HepG2 (cell line): ENCODE results near the gene C19orf73. TPM values are rescaled to one million over a fixed set of nuclear protein-coding genes. Genes with fewer than 3 reads are reported as not detected.

Experiments used
- AHR ChIP-seq: IDR thresholded peaks from 2 replicates; pipeline ENCODE4 v1.6.1; 2018; ENCODE audit warnings: missing genetic modification reagents, missing compliant biosample characterization
- BORCS8-MEF2B ChIP-seq: sonication (generic); formaldehyde crosslinking; IDR thresholded peaks from 2 replicates; pipeline ENCODE4 v1.8.0; 2022; ENCODE audit warnings: mild to moderate bottlenecking, missing genetic modification reagents
- DNMT1 ChIP-seq: sonication (generic); formaldehyde crosslinking; IDR thresholded peaks from 2 replicates; pipeline ENCODE4 v1.5.1; 2020; ENCODE audit warnings: mild to moderate bottlenecking, missing genetic modification reagents
- HMG20B ChIP-seq: conservative IDR thresholded peaks from 2 replicates; pipeline ENCODE4 v1.6.1; 2016; ENCODE audit warnings: missing genetic modification reagents, missing compliant biosample characterization
- HOXD1 ChIP-seq: sonication (generic); formaldehyde crosslinking; IDR thresholded peaks from 2 replicates; pipeline ENCODE4 v1.5.0; 2020; ENCODE audit warnings: missing genetic modification reagents
- ISL2 ChIP-seq: sonication (generic); formaldehyde crosslinking; IDR thresholded peaks from 2 replicates; pipeline ENCODE4 v1.5.0; 2020; ENCODE audit warnings: missing genetic modification reagents
- MBNL3 ChIP-seq: fragments of 250-450 bp; sonication (Bioruptor Pico); conservative IDR thresholded peaks from 2 replicates; pipeline ENCODE4 v1.8.0; 2022; ENCODE audit warnings: mild to moderate bottlenecking, inconsistent platforms
- MYC ChIP-seq: sonication (generic); formaldehyde crosslinking; IDR thresholded peaks from 2 replicates; pipeline ENCODE4 v1.9.0; 2021; ENCODE audit warnings: missing genetic modification reagents, borderline replicate concordance
- NFE2 ChIP-seq: sonication (generic); formaldehyde crosslinking; IDR thresholded peaks from 2 replicates; pipeline ENCODE4 v1.4.0; 2020; ENCODE audit warnings: missing genetic modification reagents
- NR1H2 ChIP-seq: sonication (generic); formaldehyde crosslinking; IDR thresholded peaks from 2 replicates; pipeline ENCODE4 v1.8.1; 2022; ENCODE audit warnings: low read depth, missing genetic modification reagents, borderline replicate concordance
- SALL1 ChIP-seq: sonication (generic); formaldehyde crosslinking; IDR thresholded peaks from 2 replicates; pipeline ENCODE4 v1.8.0; 2022; ENCODE audit warnings: mild to moderate bottlenecking, missing genetic modification reagents
- SRF ChIP-seq: IDR thresholded peaks from 2 replicates; pipeline ENCODE4 v1.6.1; 2011; ENCODE audit warnings: mild to moderate bottlenecking, low read depth, low read length, moderate library complexity
- ZBTB8A ChIP-seq: sonication (generic); formaldehyde crosslinking; IDR thresholded peaks from 2 replicates; pipeline ENCODE4 v1.4.0; 2020; ENCODE audit warnings: mild to moderate bottlenecking, low read depth, missing genetic modification reagents, borderline replicate concordance
- ZFP62 ChIP-seq: sonication (generic); formaldehyde crosslinking; IDR thresholded peaks from 2 replicates; pipeline ENCODE4 v1.4.0; 2020; ENCODE audit warnings: missing genetic modification reagents
- ZFYVE20 ChIP-seq: sonication (generic); formaldehyde crosslinking; IDR thresholded peaks from 2 replicates; pipeline ENCODE4 v1.8.0; 2023; ENCODE audit warnings: low read depth, mild to moderate bottlenecking, moderate library complexity, missing genetic modification reagents, borderline replicate concordance
- ZNF280D ChIP-seq: sonication (generic); formaldehyde crosslinking; IDR thresholded peaks from 2 replicates; pipeline ENCODE4 v1.5.1; 2020; ENCODE audit warnings: mild to moderate bottlenecking, missing genetic modification reagents
- ZNF556 ChIP-seq: sonication (generic); formaldehyde crosslinking; IDR thresholded peaks from 2 replicates; pipeline ENCODE4 v1.4.0; 2020; ENCODE audit warnings: mild to moderate bottlenecking, missing genetic modification reagents, borderline replicate concordance
- ZNF670 ChIP-seq: sonication (generic); formaldehyde crosslinking; IDR thresholded peaks from 2 replicates; pipeline ENCODE4 v1.8.0; 2022; ENCODE audit warnings: mild to moderate bottlenecking, missing genetic modification reagents, borderline replicate concordance
- ZNF782 ChIP-seq: sonication (generic); formaldehyde crosslinking; IDR thresholded peaks from 2 replicates; pipeline ENCODE4 v1.4.0; 2020; ENCODE audit warnings: missing genetic modification reagents, mild to moderate bottlenecking, borderline replicate concordance
- ZNF788 ChIP-seq: sonication (generic); formaldehyde crosslinking; IDR thresholded peaks from 2 replicates; pipeline ENCODE4 v1.5.0; 2020; ENCODE audit warnings: mild to moderate bottlenecking, missing genetic modification reagents, borderline replicate concordance
- polyA plus RNA-seq, 8 experiments: library from polyadenylated mRNA; depleted of rRNA in 3 of 8; stranded (reverse) in 7 of 8; unstranded in 1 of 8; fragments of >200 nt; fragmentation: Illumina TruSeq in 4 of 8; extraction: Trizol in 4 of 8; gene quantifications; 2 replicates each; pipeline versions ENCODE4 v1.2.1 to v1.2.3, GENCODE V29; 2011 to 2016; ENCODE audit warnings: low read depth in 4 of 8, missing spikeins in 1 of 8, mixed read lengths in 1 of 8; ENCODE audit not compliant: insufficient read depth in 1 of 8
- total RNA-seq, 5 experiments: library from RNA; depleted of rRNA; stranded (reverse); fragments of >200 nt; fragmentation: Illumina TruSeq; extraction: Trizol; gene quantifications; 2 replicates each; pipeline ENCODE4 v1.2.3, GENCODE V29; 2016; ENCODE audit warnings: low read depth in 1 of 5
- TF ChIP-seq, protein P1 (sequence below): IDR thresholded peaks from 2 replicates; pipeline ENCODE4 v1.6.1; 2016; ENCODE audit warnings: missing genetic modification reagents, missing compliant biosample characterization
- TF ChIP-seq, protein P2 (sequence below): sonication (generic); formaldehyde crosslinking; IDR thresholded peaks from 2 replicates; pipeline ENCODE4 v1.4.0; 2020; ENCODE audit warnings: mild to moderate bottlenecking, missing genetic modification reagents
- TF ChIP-seq, protein P3 (sequence below): sonication (generic); formaldehyde crosslinking; IDR thresholded peaks from 2 replicates; pipeline ENCODE4 v1.4.0; 2020; ENCODE audit warnings: missing genetic modification reagents

Gene C19orf73
- total and polyA plus RNA-seq, 2 of the 13 experiments (the other 11 are each of a cell fraction or from before 2014, with no cell fraction given), result 1.4 to 1.5 TPM

GRCh38 chr19:49119411-49120324 is 725 bp upstream of the C19orf73 start, which contains the start of gene PPFIA3 (continued):
- TF ChIP-seq ISL2 (CRISPR knock-in tag), result peak; percentile 44
- TF ChIP-seq BORCS8-MEF2B (CRISPR knock-in tag), result 0 out of 2 replicates have a peak, but pooled peaks have one; percentile 67
- TF ChIP-seq, protein P1, sequence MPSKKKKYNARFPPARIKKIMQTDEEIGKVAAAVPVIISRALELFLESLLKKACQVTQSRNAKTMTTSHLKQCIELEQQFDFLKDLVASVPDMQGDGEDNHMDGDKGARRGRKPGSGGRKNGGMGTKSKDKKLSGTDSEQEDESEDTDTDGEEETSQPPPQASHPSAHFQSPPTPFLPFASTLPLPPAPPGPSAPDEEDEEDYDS, result no peak
- no peak for TF ChIP-seq MBNL3 (CRISPR knock-in tag)
- TF ChIP-seq AHR (CRISPR knock-in tag), result 0 out of 2 replicates have a peak, but pooled peaks have one; percentile 42
- no peak for TF ChIP-seq NFE2 (CRISPR knock-in tag)
- 0 out of 2 replicates have a peak, but pooled peaks have one; percentile 39 for TF ChIP-seq HMG20B (CRISPR knock-in tag)
- no peak for TF ChIP-seq ZFP62 (CRISPR knock-in tag)
- TF ChIP-seq ZFYVE20 (CRISPR knock-in tag), result 0 out of 2 replicates have a peak, but pooled peaks have one; percentile 81
- no peak for TF ChIP-seq ZNF670 (CRISPR knock-in tag)
- no peak for TF ChIP-seq SRF
- TF ChIP-seq ZNF280D (CRISPR knock-in tag), result no peak; the same call in 1 of the 2 replicates
- no peak for TF ChIP-seq NR1H2 (CRISPR knock-in tag)
- TF ChIP-seq, protein P2, sequence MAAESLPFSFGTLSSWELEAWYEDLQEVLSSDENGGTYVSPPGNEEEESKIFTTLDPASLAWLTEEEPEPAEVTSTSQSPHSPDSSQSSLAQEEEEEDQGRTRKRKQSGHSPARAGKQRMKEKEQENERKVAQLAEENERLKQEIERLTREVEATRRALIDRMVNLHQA, result no peak
- no peak for TF ChIP-seq DNMT1 (CRISPR knock-in tag)
- peak; percentile 83 for TF ChIP-seq ZNF788
- TF ChIP-seq SALL1, result peak; percentile 83
- no peak for TF ChIP-seq ZNF782 (CRISPR knock-in tag)
- no peak for TF ChIP-seq ZNF556 (CRISPR knock-in tag)
- peak; percentile 80; the same call in 1 of the 2 replicates for TF ChIP-seq HOXD1
- TF ChIP-seq MYC (CRISPR knock-in tag), result 0 out of 2 replicates have a peak, but pooled peaks have one; percentile 62
- TF ChIP-seq, protein P3, sequence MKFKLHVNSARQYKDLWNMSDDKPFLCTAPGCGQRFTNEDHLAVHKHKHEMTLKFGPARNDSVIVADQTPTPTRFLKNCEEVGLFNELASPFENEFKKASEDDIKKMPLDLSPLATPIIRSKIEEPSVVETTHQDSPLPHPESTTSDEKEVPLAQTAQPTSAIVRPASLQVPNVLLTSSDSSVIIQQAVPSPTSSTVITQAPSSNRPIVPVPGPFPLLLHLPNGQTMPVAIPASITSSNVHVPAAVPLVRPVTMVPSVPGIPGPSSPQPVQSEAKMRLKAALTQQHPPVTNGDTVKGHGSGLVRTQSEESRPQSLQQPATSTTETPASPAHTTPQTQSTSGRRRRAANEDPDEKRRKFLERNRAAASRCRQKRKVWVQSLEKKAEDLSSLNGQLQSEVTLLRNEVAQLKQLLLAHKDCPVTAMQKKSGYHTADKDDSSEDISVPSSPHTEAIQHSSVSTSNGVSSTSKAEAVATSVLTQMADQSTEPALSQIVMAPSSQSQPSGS (CRISPR knock-in tag), result peak; percentile 54; the same call in 1 of the 2 replicates
- no peak for TF ChIP-seq ZBTB8A
